NB4 (cell line): Measurements from ENCODE around the gene CCL22.
"Not testable (repeated sequence)": the region's sequence is repeated elsewhere in the genome, so short reads cannot be mapped to it uniquely, and the experiment has no call there.

Experiments used
- DNase-seq: peaks from one replicate; pipeline ENCODE4 v3.0.0; 2010; ENCODE audit warnings: low read depth
- H3K4me3 ChIP-seq: one replicate; pipeline ENCODE4 v1.5.1; 2011; ENCODE audit warnings: mild to moderate bottlenecking, low read depth, low read length, moderate library complexity
- CTCF ChIP-seq: IDR thresholded peaks from one replicate; pipeline ENCODE4 v1.5.1; 2012; ENCODE audit warnings: low read depth, low read length
- MAX ChIP-seq: IDR thresholded peaks from 2 replicates; pipeline ENCODE4 v1.6.1; 2011; ENCODE audit warnings: low read depth, low read length
- MYC ChIP-seq: IDR thresholded peaks from 2 replicates; pipeline ENCODE4 v1.6.1; 2011; ENCODE audit warnings: low read depth, low read length
- POLR2A ChIP-seq: IDR thresholded peaks from 2 replicates; pipeline ENCODE4 v1.6.1; 2011; ENCODE audit warnings: mild to moderate bottlenecking; ENCODE audit not compliant: insufficient read length; ENCODE audit errors: extremely low read depth

CCL22 gene

GRCh38 chr16:57343221-57343620 is 15.4 kb upstream of the CCL22 start:
- no peak overlapping the region for H3K4me3 ChIP-seq
- TF ChIP-seq CTCF (no peak), MAX (no peak), MYC (no peak), POLR2A (no peak)
- DNase-seq, result peak; percentile 35

- not testable (repeated sequence) for H3K4me3 ChIP-seq, DNase-seq
These were observed 14.5 kb upstream of the CCL22 start for GRCh38 chr16:57344094-57344493.

GRCh38 chr16:57345021-57345420 is 13.6 kb upstream of the CCL22 start:
- TF ChIP-seq CTCF (no peak), MAX (no peak), POLR2A (no peak), MYC (no peak)
- no peak overlapping the region for H3K4me3 ChIP-seq
- no peak for DNase-seq

- H3K4me3 ChIP-seq, result no peak overlapping the region
- TF ChIP-seq MAX, result no peak
- DNase-seq, result no peak
These were observed 12.8 kb upstream of the CCL22 start for GRCh38 chr16:57345666-57346204.

GRCh38 chr16:57347858-57348257 is 10.7 kb upstream of the CCL22 start:
- no peak overlapping the region for H3K4me3 ChIP-seq
- TF ChIP-seq MAX, result no peak
- TF ChIP-seq POLR2A, result no peak
- no peak for TF ChIP-seq CTCF
- TF ChIP-seq MYC, result no peak
- DNase-seq, result no peak

- no peak overlapping the region for H3K4me3 ChIP-seq
- TF ChIP-seq CTCF, result no peak
- no peak for TF ChIP-seq MAX
- TF ChIP-seq MYC, result no peak
- TF ChIP-seq POLR2A, result no peak
- no peak for DNase-seq
These were observed 10.3 kb upstream of the CCL22 start for GRCh38 chr16:57348327-57348726.
